ENCODE results near the gene NTF3. TPM values are rescaled to one million over a fixed set of nuclear protein-coding genes. Genes with fewer than 3 reads are reported as not detected.

The NTF3 gene
- total RNA-seq, 1 donor from 2014 or later: not detected

DNA sequence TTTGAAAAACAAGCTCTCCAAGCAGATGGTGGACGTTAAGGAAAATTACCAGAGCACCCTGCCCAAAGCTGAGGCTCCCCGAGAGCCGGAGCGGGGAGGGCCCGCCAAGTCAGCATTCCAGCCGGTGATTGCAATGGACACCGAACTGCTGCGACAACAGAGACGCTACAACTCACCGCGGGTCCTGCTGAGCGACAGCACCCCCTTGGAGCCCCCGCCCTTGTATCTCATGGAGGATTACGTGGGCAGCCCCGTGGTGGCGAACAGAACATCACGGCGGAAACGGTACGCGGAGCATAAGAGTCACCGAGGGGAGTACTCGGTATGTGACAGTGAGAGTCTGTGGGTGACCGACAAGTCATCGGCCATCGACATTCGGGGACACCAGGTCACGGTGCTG, 62.4 kb downstream of the NTF3 start:
- Histone ChIP-seq H3K27me3 (ENCODE audit: control insufficient read depth, insufficient read depth, low read length) (no peaks in the 10 kb centered on the region), H3K36me3 (ENCODE audit: control insufficient read depth, insufficient read depth, low read length) (no peaks in the 10 kb centered on the region), H3K4me3 (ENCODE audit: low read depth, low read length) (no peak overlapping the region)
- DNase-seq (ENCODE audit: low read depth): no peak
- TF ChIP-seq, protein P1, sequence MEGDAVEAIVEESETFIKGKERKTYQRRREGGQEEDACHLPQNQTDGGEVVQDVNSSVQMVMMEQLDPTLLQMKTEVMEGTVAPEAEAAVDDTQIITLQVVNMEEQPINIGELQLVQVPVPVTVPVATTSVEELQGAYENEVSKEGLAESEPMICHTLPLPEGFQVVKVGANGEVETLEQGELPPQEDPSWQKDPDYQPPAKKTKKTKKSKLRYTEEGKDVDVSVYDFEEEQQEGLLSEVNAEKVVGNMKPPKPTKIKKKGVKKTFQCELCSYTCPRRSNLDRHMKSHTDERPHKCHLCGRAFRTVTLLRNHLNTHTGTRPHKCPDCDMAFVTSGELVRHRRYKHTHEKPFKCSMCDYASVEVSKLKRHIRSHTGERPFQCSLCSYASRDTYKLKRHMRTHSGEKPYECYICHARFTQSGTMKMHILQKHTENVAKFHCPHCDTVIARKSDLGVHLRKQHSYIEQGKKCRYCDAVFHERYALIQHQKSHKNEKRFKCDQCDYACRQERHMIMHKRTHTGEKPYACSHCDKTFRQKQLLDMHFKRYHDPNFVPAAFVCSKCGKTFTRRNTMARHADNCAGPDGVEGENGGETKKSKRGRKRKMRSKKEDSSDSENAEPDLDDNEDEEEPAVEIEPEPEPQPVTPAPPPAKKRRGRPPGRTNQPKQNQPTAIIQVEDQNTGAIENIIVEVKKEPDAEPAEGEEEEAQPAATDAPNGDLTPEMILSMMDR (IDR thresholded peaks at IDR 0.05; ENCODE audit: insufficient read depth, low read length, poor library complexity, severe bottlenecking): no peak

DNA sequence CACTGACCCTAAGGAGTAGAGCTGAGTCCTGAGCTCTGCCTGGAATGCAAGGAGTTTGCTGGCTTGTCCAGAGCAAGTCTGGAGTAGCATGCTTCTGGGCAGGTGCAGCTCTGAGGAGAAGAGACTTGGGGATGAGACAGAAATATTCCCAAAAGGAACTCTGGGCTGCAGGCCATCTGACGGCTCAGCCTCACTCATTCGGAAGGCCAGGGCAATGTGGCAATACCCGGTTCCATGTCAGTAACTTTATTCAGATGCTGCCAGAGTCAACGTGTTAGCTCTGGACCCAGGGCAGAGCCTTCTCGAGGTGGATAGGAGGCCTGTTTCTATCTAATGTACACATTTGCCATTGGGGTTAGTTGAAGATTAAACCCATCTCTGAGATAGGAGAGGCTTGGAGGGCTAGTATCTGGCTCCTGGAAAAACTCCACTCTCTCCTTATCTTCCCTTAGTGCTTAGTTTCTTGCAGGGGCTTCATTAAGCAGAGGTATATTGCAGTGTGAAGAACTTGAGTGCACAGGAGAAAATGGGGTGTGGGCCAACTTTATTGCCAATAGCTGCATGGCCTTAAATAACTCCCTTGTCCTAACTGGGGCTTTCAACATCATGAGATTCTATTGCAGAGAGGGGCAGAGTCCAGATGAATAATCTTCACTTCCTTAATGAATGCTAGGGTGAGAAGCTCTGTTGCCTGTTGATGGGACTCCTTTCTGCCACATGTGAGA, 65.6 kb downstream of the NTF3 start:
- Histone ChIP-seq H3K27me3 (ENCODE audit: control insufficient read depth, insufficient read depth, low read length) (no peaks in the 10 kb centered on the region), H3K36me3 (ENCODE audit: control insufficient read depth, insufficient read depth, low read length) (no peaks in the 10 kb centered on the region), H3K4me3 (ENCODE audit: low read depth, low read length) (no peak overlapping the region)
- no peak for DNase-seq (ENCODE audit: low read depth)
- TF ChIP-seq, protein P1 (IDR thresholded peaks at IDR 0.05; ENCODE audit: insufficient read depth, low read length, poor library complexity, severe bottlenecking): no peak

DNA sequence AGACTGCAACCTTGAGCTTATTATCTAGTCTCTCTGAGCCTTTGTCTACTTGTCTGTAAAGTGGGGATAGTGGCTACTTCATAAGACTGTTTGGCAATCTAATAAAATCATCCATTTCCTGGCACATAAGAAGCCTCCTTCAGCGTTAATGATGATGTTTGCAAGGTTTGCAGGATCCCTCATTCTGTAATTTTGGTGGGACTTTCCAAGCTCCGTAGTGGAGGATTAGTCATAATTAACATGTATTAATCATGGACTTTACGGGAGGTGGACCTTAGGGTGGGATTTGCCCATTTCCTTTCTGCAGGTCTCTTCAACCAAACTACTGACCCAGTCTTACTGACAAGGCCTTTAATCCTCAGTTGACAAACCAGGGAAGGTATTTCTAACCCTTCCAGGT, 66.2 kb downstream of the NTF3 start:
- TF ChIP-seq, protein P1 (IDR thresholded peaks at IDR 0.05; ENCODE audit: insufficient read depth, low read length, poor library complexity, severe bottlenecking): no peak
- DNase-seq (ENCODE audit: low read depth): no peak
- H3K4me3 ChIP-seq (ENCODE audit: low read depth, low read length): no peak overlapping the region
- no peaks in the 10 kb centered on the region for H3K27me3 ChIP-seq (ENCODE audit: control insufficient read depth, insufficient read depth, low read length)
- H3K36me3 ChIP-seq (ENCODE audit: control insufficient read depth, insufficient read depth, low read length): no peaks in the 10 kb centered on the region

DNA sequence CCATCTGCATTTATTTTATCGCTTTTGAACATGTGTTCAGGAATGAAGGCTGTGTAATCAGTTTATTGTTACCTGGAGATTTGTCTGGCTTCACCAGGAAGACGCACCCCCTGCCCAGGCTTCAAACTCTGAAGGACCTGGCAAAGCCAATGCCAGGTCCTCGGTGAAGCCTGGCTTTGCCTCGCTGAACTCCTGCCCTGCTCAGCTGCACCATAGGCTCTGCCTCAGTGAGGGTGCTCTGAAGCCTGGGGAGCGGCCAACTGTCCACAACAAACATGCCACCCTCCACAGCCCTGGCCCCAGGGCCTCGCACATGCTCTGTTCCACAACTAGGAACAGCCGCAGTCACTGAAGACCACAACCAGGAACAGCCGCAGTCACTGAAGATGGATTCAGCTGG, 66.9 kb downstream of the NTF3 start:
- no peak for DNase-seq (ENCODE audit: low read depth)
- no peak overlapping the region for H3K4me3 ChIP-seq (ENCODE audit: low read depth, low read length)

DNA sequence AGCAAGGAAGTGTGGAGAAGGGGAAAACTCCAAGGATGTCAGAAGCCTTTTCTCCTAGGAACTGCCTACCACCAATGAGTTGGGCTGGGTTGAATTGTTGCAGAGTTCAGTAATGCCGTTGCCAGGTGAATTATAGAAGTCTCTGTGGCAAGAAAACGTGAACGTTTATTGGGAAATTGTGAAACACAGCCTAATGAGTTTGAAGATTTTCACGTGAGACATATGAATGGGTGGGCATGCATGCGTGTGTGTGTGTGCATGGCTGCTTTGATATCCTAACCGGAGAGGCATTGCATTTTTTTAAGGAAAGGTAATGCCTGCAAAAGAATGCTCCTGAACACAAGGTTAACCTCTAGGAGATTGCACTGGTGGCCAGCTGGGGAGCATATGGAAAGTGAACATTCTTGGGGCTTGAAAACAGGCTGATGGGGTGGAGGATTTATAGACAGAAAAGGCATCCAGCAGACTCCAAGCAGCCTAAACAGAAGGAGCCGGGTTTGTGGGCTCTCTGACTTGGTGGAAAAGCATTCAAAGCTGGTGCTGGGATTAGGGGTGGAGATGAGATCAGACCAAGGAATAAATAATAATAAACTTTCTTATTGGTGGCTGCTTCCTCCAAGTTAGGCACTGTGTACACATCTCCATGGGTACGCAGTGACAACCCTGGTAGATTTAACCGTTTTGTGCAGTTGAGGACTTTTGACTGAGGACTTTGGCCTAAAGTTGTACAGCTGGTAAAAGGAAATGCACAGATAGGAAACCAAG, 67.8 kb downstream of the NTF3 start:
- Histone ChIP-seq H3K36me3 (ENCODE audit: control insufficient read depth, insufficient read depth, low read length) (no peaks in the 10 kb centered on the region), H3K27me3 (ENCODE audit: control insufficient read depth, insufficient read depth, low read length) (peaks cover 2% of the 10 kb centered on the region), H3K4me3 (ENCODE audit: low read depth, low read length) (no peak overlapping the region)
- TF ChIP-seq, protein P1 (IDR thresholded peaks at IDR 0.05; ENCODE audit: insufficient read depth, low read length, poor library complexity, severe bottlenecking): no peak
- DNase-seq (ENCODE audit: low read depth): no peak

More for the DNA sequence above, 66.9 kb downstream of the NTF3 start:
- Histone ChIP-seq H3K27me3 (ENCODE audit: control insufficient read depth, insufficient read depth, low read length) (peaks cover 2% of the 10 kb centered on the region), H3K36me3 (ENCODE audit: control insufficient read depth, insufficient read depth, low read length) (no peaks in the 10 kb centered on the region)
- TF ChIP-seq, protein P1 (IDR thresholded peaks at IDR 0.05; ENCODE audit: insufficient read depth, low read length, poor library complexity, severe bottlenecking): no peak
